Raji (cell line): ENCODE measurements around the gene DIPK1A.

Experiments
- POLR2A ChIP-seq: IDR thresholded peaks from 2 replicates; pipeline ENCODE4 v1.6.1; 2011; ENCODE audit warnings: low read depth, low read length, control low read depth; ENCODE audit not compliant: insufficient read depth

DIPK1A gene

GRCh38 chr1:92964998-92965397 lies 3.7 kb upstream of the DIPK1A start:
- no peak for TF ChIP-seq POLR2A

DNA sequence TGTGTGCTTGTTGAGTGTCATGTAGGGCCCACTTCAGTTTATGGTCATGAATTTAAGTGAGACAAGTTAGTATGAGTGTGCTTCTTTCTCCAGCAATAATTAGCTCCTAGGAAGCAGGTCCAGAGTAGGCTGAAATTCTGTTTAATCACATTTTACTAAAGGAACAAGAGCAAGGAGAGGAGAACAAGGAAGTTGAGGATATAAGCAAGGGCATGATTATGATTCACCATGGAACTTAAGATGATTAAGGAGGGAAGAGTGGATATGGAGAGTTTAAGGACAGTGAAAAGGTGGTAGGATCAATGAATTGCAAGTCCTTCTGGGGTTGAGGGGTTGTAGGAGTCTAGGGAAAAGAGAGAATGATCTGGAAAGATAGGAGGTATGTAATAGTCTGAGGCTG lies 3.1 kb upstream of the DIPK1A start:
- TF ChIP-seq POLR2A = no peak

GRCh38 chr1:92961896-92962752 lies 862 bp upstream of the DIPK1A start:
- TF ChIP-seq POLR2A = peak; percentile 55; the same call in 1 of the 2 replicates

DNA sequence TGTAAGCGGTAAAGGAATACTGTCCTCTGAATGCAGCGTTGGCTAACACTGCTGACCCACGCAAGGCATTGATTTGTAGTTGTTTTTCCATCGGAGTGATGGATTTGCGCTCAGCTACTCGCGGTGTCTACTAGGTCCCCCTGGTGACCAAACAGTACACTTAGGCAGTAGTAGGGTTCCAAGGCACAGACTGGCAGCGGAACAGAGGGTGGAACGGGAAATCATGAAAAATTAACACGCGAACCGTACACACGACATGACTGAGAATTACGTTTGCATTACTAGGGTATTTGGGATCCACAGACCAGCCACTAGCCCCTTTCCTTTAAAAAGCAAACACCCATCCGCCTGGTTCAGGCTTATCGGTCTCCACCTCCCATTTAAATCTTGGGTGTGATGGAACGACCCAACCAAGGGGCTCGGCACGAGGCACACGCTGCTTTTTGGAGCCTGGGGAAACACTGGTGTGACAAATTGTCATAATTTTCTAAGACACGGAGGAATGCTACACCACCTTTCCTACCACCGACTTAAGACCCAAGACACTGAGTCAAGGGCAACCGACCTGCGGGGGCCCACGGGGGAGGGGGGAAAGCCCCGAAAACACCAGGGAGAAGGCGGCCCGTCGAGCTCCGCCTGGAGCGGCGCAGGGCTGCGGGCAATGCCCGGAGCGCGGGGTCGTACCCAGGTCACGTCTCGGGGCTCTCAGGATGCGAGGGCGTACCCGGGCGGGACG lies 699 bp downstream of the DIPK1A start:
- TF ChIP-seq POLR2A = peak; percentile 54

DNA sequence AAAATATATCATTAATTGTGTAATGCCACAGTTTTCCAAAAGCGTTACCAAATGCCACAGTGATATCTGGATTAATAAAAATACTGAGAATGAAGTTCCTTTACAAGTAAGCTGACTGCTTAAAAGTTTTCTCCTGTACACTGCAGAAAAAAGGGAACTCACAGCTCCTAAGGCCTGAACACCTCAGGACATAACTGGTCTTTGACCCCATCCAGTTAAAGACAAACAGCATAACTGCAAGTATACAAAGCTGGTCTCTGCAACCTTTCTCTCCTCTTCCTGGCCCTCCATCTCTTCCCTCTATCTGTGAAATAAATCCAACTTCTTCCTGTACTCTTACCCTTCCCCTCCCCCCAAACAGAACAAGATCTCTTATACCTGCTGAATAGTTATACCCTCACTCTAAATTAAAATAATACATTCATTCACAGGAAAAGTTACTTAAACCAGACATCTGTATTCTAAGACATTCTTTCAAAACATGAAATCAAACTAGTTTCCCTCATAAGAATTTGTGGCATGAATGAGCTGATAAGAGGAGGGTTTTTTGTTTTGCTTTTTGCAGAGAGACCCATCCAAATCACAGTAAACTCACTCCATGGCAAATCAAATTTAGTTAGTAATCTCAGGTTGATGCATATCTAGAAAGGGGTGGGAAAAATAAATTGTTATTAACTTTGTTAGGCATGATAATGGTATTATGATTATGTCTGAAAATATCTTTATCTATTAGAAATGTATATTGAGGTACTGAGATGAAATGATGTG lies 2.9 kb downstream of the DIPK1A start:
- TF ChIP-seq POLR2A = no peak

GRCh38 chr1:92957030-92957734 lies 4.1 kb downstream of the DIPK1A start:
- peak; percentile 33; the same call in 1 of the 2 replicates for TF ChIP-seq POLR2A

DNA sequence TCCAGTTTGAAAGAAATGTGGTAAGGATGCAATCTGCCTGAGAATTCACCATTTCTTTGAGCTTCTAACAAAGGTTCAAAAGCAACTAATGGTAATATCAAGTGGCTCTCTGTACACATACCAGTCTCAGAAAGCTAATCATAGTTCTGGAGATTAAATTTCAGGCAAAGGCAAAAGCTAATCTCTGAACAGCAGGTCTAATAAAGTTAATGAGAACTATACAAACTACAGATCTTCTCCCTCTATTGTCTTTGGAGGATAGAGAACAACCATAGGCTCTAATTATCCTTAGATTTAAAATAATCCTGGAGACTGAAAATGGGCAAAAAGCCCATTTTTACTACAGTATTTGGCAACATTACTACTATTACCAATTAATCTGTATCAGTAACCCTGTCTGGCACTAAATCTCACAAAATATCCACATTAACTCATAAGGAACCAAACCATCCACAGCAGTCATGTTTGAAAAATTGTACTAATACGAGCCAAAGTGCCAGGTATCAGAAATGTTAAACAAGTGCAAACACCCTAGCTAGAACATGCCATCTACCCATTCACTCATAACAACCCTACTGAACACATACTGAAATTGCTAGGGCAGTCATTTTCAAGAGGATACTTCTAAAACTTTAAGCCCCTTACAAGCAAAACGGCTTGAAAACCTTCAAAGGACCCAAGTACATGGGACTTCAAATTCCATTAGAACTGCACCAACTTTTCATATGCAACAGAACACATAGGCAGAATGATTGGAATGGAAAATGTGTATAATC lies 4.8 kb downstream of the DIPK1A start:
- no peak for TF ChIP-seq POLR2A

- TF ChIP-seq POLR2A = no peak
Observed at GRCh38 chr1:92953491-92953890, 7.8 kb downstream of the DIPK1A start.

- TF ChIP-seq POLR2A = no peak
Observed at GRCh38 chr1:92952714-92953113, 8.5 kb downstream of the DIPK1A start.

- no peak for TF ChIP-seq POLR2A
Observed at GRCh38 chr1:92951141-92951582, 10.1 kb downstream of the DIPK1A start.

DNA sequence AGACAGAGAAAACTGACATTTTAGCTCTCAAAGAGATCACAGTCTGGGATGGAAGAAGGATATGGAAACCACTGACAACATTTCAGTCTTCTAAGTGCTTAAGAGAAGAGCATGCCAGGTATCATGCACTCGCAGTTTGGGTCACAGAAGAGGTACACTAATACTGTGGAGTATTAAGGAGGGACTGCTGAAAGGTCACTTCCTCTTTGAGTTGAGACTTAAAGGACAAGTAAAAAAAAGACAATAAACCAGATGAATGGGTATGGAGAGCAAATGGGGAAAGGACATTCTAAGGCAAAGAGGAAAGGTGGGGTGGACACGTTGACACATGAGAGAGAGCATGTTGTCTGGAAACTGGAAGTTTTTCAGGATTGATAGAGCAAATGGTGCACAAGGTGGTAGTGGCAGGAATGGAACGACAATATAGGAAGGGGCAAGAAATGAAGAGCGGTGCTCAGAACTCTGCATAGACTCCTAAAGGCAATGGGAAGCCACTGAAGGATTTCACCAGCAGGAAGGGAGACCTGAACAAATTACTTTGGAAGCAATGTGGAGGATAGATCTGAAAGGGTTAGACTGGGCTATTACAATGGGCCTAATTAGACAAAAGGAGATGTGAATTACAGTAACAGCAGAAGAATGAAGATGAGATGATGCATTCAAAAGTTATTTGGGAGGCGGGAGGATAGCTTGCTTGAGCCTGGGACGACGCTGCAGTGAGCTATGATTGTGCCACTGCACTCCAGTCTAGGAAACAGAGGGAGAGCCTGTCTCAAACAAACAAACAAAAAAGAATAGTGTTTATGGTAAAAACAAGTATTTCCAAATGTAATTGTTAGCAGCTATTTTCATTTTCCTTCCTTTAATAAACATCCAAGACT lies 11.1 kb downstream of the DIPK1A start:
- TF ChIP-seq POLR2A = no peak

DNA sequence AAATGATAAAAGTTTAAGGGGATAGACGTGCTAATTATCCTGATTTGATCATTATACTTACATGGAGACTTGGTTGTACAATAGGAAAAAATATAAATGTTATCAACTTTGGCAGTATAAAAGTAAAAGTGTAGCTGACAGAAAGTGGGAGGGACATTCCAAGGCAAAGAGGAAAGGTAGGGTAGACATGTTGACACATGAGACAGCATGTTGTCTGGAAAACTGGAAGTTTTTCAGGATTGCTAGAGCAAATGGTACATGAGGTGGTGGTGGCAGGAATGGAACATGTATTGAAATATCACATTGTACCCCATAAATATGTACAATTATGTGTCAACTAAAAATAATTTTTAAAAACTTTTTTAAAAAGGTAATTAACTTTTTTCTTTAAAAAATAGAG lies 13.2 kb downstream of the DIPK1A start:
- TF ChIP-seq POLR2A = no peak

GRCh38 chr1:92945748-92946270 lies 15.5 kb downstream of the DIPK1A start:
- TF ChIP-seq POLR2A = no peak
